ENCODE results near the gene IL22. TPM values are rescaled to one million over a fixed set of nuclear protein-coding genes. Genes with fewer than 3 reads are reported as not detected.

IL22 gene
- total RNA-seq, 1 experiment from 2014 or later, result not detected

DNA sequence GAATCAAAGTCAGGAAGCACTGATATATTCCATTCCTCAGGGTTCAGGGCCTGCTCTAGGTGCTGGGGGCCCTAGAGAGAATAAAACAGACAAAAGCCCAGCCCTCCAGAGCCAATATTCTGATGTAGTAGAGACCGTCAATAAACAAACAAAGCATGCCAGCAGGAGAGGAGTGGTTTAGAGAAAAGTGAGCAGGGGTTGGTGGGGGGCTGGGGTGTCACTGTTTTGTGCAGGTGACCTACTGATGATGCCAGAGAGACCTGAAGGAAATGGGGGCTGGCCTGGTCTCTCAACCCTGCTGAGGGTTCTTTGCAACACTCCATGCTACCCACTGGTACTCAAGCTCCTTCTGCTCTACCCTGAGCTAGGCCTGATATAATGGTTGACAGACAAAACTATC is 54.3 kb downstream of the IL22 start:
- no peak overlapping the region for H4K91ac ChIP-seq (ENCODE audit: insufficient read length, low read depth, low read length)
- H3K23me2 ChIP-seq (ENCODE audit: insufficient read length, low read depth, low read length, poor library complexity, severe bottlenecking), result no peaks in the 10 kb centered on the region
- H3K79me2 ChIP-seq (ENCODE audit: insufficient read depth, low read length), result no peaks in the 10 kb centered on the region
- H3K27ac ChIP-seq (ENCODE audit: insufficient read length, low read depth, low read length), result no peak overlapping the region
- no peak overlapping the region for H3K23ac ChIP-seq (ENCODE audit: insufficient read length, low read depth, low read length)
- H2BK120ac ChIP-seq (ENCODE audit: low read depth, low read length, poor library complexity, severe bottlenecking), result no peak overlapping the region
- H2BK15ac ChIP-seq (ENCODE audit: low read depth, low read length), result no peak overlapping the region
- H2AK5ac ChIP-seq (ENCODE audit: insufficient read length, low read length), result no peak overlapping the region
- H4K5ac ChIP-seq (ENCODE audit: insufficient read length, low read depth, low read length), result no peak overlapping the region
- no peaks in the 10 kb centered on the region for H4K20me1 ChIP-seq (ENCODE audit: control insufficient read depth, insufficient read depth, insufficient read length)
- no peaks in the 10 kb centered on the region for H3K9me3 ChIP-seq (ENCODE audit: control insufficient read depth, low read depth, low read length)
- no CpG with 5 or more reads among the region's 1 CpG for WGBS (ENCODE audit: extremely low coverage, insufficient read length, low lambda C conversion rate)
- no peak overlapping the region for H3K4ac ChIP-seq (ENCODE audit: low read depth, low read length)
- no peak overlapping the region for H3K56ac ChIP-seq (ENCODE audit: insufficient read length, low read depth, low read length)
- H3K4me2 ChIP-seq (ENCODE audit: insufficient read depth, insufficient read length, low read length), result no peak overlapping the region
- Mint-ChIP-seq H3K27me3 (ENCODE audit: low read depth) (no peaks in the 10 kb centered on the region), H3K4me3 (no peak overlapping the region), H3K4me1 (peaks cover 16 to 18% of the 10 kb centered on the region in 2 experiments), H3K27ac (peak overlapping the region in 1 of 3 experiments; percentile 41; a peak in 2 of 7 replicates), H3K9me3 (no peaks in the 10 kb centered on the region), H3K36me3 (ENCODE audit: insufficient read depth in 1 of 3, low read depth in 3 of 3) (no peaks in the 10 kb centered on the region; a peak in 1 of 7 replicates)
- no peak overlapping the region for H2AFZ ChIP-seq (ENCODE audit: low read length)
- no peak overlapping the region for H3K9ac ChIP-seq (ENCODE audit: extremely low read depth, insufficient read length, low read length)
- no peaks in the 10 kb centered on the region for H3K27me3 ChIP-seq (ENCODE audit: insufficient read depth, low read length)
- H2BK12ac ChIP-seq (ENCODE audit: insufficient read length, low read depth, low read length), result no peak overlapping the region
- no peaks in the 10 kb centered on the region for H3K4me1 ChIP-seq (ENCODE audit: insufficient read depth, low read length)
- H2BK5ac ChIP-seq (ENCODE audit: insufficient read length, low read length), result no peak overlapping the region
- no peak overlapping the region for H3T11ph ChIP-seq (ENCODE audit: low read length)
- H3K79me1 ChIP-seq (ENCODE audit: insufficient read depth, low read depth, low read length, poor library complexity, severe bottlenecking), result no peaks in the 10 kb centered on the region
- H4K8ac ChIP-seq (replicated peaks; ENCODE audit: insufficient read length, low read depth, low read length), result no peak overlapping the region
- DNase-seq, result no peak
- H2BK20ac ChIP-seq (ENCODE audit: low read depth, low read length, poor library complexity, severe bottlenecking), result no peak overlapping the region
- H3K18ac ChIP-seq (ENCODE audit: insufficient read length, low read depth, low read length), result no peak overlapping the region
- no peak for TF ChIP-seq CTCF (conservative IDR thresholded peaks at IDR 0.05)
- H3K14ac ChIP-seq (ENCODE audit: insufficient read depth, low read length), result no peak overlapping the region
